ENCODE measurements around the gene ARHGEF17.

DNA sequence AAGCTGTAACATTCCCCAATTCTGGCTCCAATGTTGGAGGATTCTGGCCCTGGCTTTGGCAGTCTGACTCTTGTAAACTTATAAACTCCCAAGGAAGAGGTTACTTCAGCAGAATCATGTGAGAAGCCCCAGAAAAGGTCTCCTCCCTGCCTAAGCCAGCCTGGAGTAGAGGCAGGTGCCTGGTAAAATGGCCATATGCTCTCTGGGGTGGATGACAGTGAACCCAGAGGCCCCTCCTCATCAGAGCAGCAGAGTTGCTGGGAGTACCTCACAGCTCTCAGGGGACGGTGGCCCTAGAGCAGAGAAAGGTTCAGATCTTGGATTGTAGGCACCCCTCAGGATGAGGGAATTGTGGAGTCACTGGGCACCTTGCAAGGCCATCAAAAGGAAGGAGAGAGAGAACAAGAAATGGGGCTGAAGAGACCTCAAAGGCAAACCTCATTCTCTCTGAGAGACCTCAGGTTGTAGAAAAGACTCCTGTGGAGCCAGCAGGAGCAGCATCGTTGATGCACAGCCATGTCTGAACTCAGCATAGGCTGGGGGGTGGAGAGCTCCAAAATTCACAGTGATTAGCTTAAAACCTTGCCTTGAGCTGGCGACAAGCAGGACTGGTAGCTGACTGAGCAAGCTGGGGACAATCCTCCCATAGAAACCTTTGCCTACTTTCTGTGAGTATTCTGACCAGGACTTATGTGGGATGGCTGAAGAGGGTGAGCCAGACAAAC lies 40.8 kb upstream of the ARHGEF17 start:
- TF ChIP-seq, protein P1, sequence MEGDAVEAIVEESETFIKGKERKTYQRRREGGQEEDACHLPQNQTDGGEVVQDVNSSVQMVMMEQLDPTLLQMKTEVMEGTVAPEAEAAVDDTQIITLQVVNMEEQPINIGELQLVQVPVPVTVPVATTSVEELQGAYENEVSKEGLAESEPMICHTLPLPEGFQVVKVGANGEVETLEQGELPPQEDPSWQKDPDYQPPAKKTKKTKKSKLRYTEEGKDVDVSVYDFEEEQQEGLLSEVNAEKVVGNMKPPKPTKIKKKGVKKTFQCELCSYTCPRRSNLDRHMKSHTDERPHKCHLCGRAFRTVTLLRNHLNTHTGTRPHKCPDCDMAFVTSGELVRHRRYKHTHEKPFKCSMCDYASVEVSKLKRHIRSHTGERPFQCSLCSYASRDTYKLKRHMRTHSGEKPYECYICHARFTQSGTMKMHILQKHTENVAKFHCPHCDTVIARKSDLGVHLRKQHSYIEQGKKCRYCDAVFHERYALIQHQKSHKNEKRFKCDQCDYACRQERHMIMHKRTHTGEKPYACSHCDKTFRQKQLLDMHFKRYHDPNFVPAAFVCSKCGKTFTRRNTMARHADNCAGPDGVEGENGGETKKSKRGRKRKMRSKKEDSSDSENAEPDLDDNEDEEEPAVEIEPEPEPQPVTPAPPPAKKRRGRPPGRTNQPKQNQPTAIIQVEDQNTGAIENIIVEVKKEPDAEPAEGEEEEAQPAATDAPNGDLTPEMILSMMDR (tag by site-specific recombination; IDR thresholded peaks at IDR 0.05): no peak
- TF ChIP-seq, protein P2, sequence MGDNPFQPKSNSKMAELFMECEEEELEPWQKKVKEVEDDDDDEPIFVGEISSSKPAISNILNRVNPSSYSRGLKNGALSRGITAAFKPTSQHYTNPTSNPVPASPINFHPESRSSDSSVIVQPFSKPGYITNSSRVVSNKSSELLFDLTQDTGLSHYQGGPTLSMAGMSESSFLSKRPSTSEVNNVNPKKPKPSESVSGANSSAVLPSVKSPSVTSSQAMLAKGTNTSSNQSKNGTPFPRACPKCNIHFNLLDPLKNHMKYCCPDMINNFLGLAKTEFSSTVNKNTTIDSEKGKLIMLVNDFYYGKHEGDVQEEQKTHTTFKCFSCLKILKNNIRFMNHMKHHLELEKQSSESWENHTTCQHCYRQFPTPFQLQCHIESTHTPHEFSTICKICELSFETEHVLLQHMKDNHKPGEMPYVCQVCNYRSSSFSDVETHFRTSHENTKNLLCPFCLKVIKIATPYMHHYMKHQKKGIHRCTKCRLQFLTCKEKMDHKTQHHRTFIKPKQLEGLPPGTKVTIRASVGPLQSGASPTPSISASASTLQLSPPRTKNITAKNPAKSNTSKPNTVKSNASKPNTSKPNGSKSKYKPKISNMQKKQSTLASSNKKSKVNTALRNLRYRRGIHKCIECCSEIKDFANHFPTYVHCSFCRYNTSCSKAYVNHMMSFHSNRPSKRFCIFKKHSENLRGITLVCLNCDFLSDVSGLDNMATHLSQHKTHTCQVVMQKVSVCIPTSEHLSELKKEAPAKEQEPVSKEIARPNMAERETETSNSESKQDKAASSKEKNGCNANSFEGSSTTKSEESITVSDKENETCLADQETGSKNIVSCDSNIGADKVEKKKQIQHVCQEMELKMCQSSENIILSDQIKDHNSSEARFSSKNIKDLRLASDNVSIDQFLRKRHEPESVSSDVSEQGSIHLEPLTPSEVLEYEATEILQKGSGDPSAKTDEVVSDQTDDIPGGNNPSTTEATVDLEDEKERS (tag by site-specific recombination; IDR thresholded peaks at IDR 0.05): no peak
- TF ChIP-seq, protein P3, sequence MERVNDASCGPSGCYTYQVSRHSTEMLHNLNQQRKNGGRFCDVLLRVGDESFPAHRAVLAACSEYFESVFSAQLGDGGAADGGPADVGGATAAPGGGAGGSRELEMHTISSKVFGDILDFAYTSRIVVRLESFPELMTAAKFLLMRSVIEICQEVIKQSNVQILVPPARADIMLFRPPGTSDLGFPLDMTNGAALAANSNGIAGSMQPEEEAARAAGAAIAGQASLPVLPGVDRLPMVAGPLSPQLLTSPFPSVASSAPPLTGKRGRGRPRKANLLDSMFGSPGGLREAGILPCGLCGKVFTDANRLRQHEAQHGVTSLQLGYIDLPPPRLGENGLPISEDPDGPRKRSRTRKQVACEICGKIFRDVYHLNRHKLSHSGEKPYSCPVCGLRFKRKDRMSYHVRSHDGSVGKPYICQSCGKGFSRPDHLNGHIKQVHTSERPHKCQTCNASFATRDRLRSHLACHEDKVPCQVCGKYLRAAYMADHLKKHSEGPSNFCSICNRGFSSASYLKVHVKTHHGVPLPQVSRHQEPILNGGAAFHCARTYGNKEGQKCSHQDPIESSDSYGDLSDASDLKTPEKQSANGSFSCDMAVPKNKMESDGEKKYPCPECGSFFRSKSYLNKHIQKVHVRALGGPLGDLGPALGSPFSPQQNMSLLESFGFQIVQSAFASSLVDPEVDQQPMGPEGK (tag by site-specific recombination; IDR thresholded peaks at IDR 0.05): no peak
